B cell (primary cell): ENCODE results near the gene NWD2. TPM values are rescaled to one million over a fixed set of nuclear protein-coding genes. Genes with fewer than 3 reads are reported as not detected.

ENCODE experiments used
- ATAC-seq: fragments of 200-7000 bp; cut with Tn5 transposase; one replicate; pipeline ENCODE4 v1.10.0; 2021; ENCODE audit warnings: low read depth, mild to moderate bottlenecking, moderate number of reproducible peaks, moderate library complexity
- CTCF ChIA-PET: fragments of 350-600 bp; sonication (Branson Sonifier 250); formaldehyde crosslinking; loops from one replicate; lab custom pipeline; 2021; ENCODE audit warnings: antibody characterized with exemption, inconsistent platforms; lab: Charles Lee
- POLR2A ChIA-PET: fragments of 350-600 bp; sonication (Branson Sonifier 250); formaldehyde crosslinking; loops from one replicate; lab custom pipeline; 2021; ENCODE audit warnings: antibody characterized with exemption; lab: Charles Lee
- DNase-seq: peaks from one replicate; pipeline ENCODE4 v3.0.0; 2013
- H2AFZ ChIP-seq: 2 replicates; pipeline ENCODE4 v1.6.1; 2012; ENCODE audit warnings: mild to moderate bottlenecking, low read depth, low read length; ENCODE audit not compliant: insufficient read depth, poor library complexity, severe bottlenecking
- H3K27ac ChIP-seq, 2 donors: 1 replicate in 1 of 2; 2 replicates in 1 of 2; pipeline ENCODE4 v1.5.1; 2012 to 2013; ENCODE audit warnings: low read length in 2 of 2, mild to moderate bottlenecking in 2 of 2, moderate library complexity in 1 of 2
- H3K27me3 ChIP-seq, 4 experiments: fragments of 200-600 bp in 1 of 4; sonication (generic) in 1 of 4; replicated peaks in 1 of 4; 1 replicate in 2 of 4; 2 replicates in 2 of 4; pipeline versions ENCODE4 v1.6.1 to v1.7.0; 2013 to 2016; ENCODE audit warnings: low read length in 3 of 4, mild to moderate bottlenecking in 2 of 4, mixed read lengths in 1 of 4, moderate library complexity in 1 of 4; ENCODE audit not compliant: insufficient read depth in 4 of 4, control insufficient read depth in 3 of 4; ENCODE audit errors: control extremely low read depth in 1 of 4
- H3K36me3 ChIP-seq, 2 experiments: replicated peaks in 1 of 2; 1 replicate in 1 of 2; 2 replicates in 1 of 2; pipeline versions ENCODE4 v1.6.1 to v1.7.1; 2013; ENCODE audit warnings: low read length in 1 of 2; ENCODE audit not compliant: insufficient read depth in 2 of 2, control insufficient read depth in 1 of 2; ENCODE audit errors: control extremely low read depth in 1 of 2, extremely low read depth in 1 of 2
- H3K4me1 ChIP-seq, 2 donors: fragments of 200-600 bp in 1 of 2; sonication (generic) in 1 of 2; 1 replicate in 1 of 2; 2 replicates in 1 of 2; pipeline versions ENCODE4 v1.5.1 to v1.6.1; 2013 to 2017; ENCODE audit warnings: low read length in 2 of 2; ENCODE audit not compliant: control insufficient read depth in 2 of 2, insufficient read depth in 2 of 2
- H3K4me2 ChIP-seq: replicated peaks from 2 replicates; pipeline ENCODE3; 2012; ENCODE audit warnings: mild to moderate bottlenecking, low read depth, low read length; ENCODE audit not compliant: poor library complexity, severe bottlenecking
- H3K4me3 ChIP-seq, 5 experiments: fragments of 200-600 bp in 1 of 5; sonication (generic) in 1 of 5; 1 replicate in 3 of 5; 2 replicates in 2 of 5; pipeline versions ENCODE4 v1.5.1 to v1.7.0; 2011 to 2016; ENCODE audit warnings: low read length in 4 of 5, mild to moderate bottlenecking in 4 of 5, low read depth in 2 of 5, control low read depth in 1 of 5, moderate library complexity in 1 of 5; ENCODE audit not compliant: insufficient read depth in 1 of 5; ENCODE audit errors: control extremely low read depth in 1 of 5, extremely low read depth in 1 of 5
- H3K79me2 ChIP-seq: fragments of 200-600 bp; sonication (generic); one replicate; pipeline ENCODE4 v1.6.0; 2016; ENCODE audit warnings: low read length; ENCODE audit not compliant: control insufficient read depth, insufficient read depth
- H3K9ac ChIP-seq: fragments of 200-600 bp; sonication (generic); 2 replicates; pipeline ENCODE4 v1.6.1; 2017; ENCODE audit warnings: mild to moderate bottlenecking, low read length, moderate library complexity
- H3K9me3 ChIP-seq, 3 donors: one replicate each; pipeline versions ENCODE4 v1.6.1 to v1.7.1; 2013; ENCODE audit warnings: low read length in 2 of 3; ENCODE audit not compliant: control insufficient read depth in 2 of 3, insufficient read depth in 1 of 3; ENCODE audit errors: control extremely low read depth in 1 of 3
- H4K20me1 ChIP-seq: 2 replicates; pipeline ENCODE4 v1.6.0; 2012; ENCODE audit warnings: mild to moderate bottlenecking, low read length; ENCODE audit not compliant: insufficient read depth, control insufficient read depth, poor library complexity, severe bottlenecking
- H3K27ac Mint-ChIP-seq: one replicate; pipeline ENCODE4 v1.8.0; 2021; ENCODE audit warnings: mixed read lengths
- H3K27me3 Mint-ChIP-seq: one replicate; pipeline ENCODE4 v1.8.0; 2021; ENCODE audit warnings: mixed read lengths
- H3K4me1 Mint-ChIP-seq: one replicate; pipeline ENCODE4 v1.8.0; 2021; ENCODE audit warnings: mixed read lengths
- H3K4me3 Mint-ChIP-seq: one replicate; pipeline ENCODE4 v1.8.0; 2021; ENCODE audit warnings: mixed read lengths
- H3K9me3 Mint-ChIP-seq: one replicate; pipeline ENCODE4 v1.8.0; 2022; ENCODE audit warnings: mixed read lengths; ENCODE audit not compliant: insufficient read depth
- CTCF ChIP-seq: fragments of 200-600 bp; IDR thresholded peaks from one replicate; pipeline ENCODE4 v1.8.0; 2022; ENCODE audit warnings: antibody characterized with exemption, mild to moderate bottlenecking
- EZH2 ChIP-seq: IDR thresholded peaks from 2 replicates; pipeline ENCODE4 v1.6.1; 2012; ENCODE audit warnings: borderline replicate concordance, low read depth, mild to moderate bottlenecking, moderate library complexity, low read length; ENCODE audit not compliant: insufficient read depth, poor library complexity, severe bottlenecking
- WGBS: methylation state at CpG from one replicate; pipeline ENCODE4 v1.1.5; 2013; ENCODE audit warnings: missing lambda C conversion rate; ENCODE audit not compliant: insufficient coverage; 5-methylcytosine and 5-hydroxymethylcytosine counted together
- intact Hi-C: fragments of 100-400 bp; cut with micrococcal nuclease; formaldehyde crosslinking; loops from one replicate; pipeline ENCODE4 v1.10.0; 2022
- polyA plus RNA-seq: library from polyadenylated mRNA; depleted of rRNA; stranded (reverse); fragments of >200 nt; gene quantifications from 2 replicates; pipeline ENCODE4 v1.2.3, GENCODE V29; 2012
- total RNA-seq, 2 donors: library from RNA; stranded (reverse); fragments of 120-200 nt in 1 of 2; gene quantifications; 1 replicate in 1 of 2; 2 replicates in 1 of 2; pipeline versions ENCODE4 v1.2.3 to v1.2.4, GENCODE V29; 2013 to 2022

The NWD2 gene
- total and polyA plus RNA-seq, 2 donors (not counting 1 experiment from before 2014, with no cell fraction given): not detected

- H3K4me3 Mint-ChIP-seq: no peak overlapping the region
- CTCF ChIA-PET: interaction anchor here (1.4 to 2.0 kb wide), 3 partner anchors 8 to 16 kb away, joined by 4 to 11 read pairs (median 8); no protein-coding TSS in a partner anchor
- H3K9me3 Mint-ChIP-seq: no peaks in the 10 kb centered on the region
- no peak for ATAC-seq
- H3K27ac Mint-ChIP-seq: no peak overlapping the region
- no peak overlapping the region for H2AFZ ChIP-seq
- H3K36me3 ChIP-seq: no peaks in the 10 kb centered on the region
- no peaks in the 10 kb centered on the region for H4K20me1 ChIP-seq
- H3K27ac ChIP-seq: no peak overlapping the region
- no peak overlapping the region for H3K9ac ChIP-seq
- H3K4me1 ChIP-seq: no peaks in the 10 kb centered on the region
- no peaks in the 10 kb centered on the region for H3K79me2 ChIP-seq
- WGBS: 100% methylated on average over 1 of the region's 7 CpGs
- no peak overlapping the region for H3K4me3 ChIP-seq
- intact Hi-C loops: no loop called here
- no peak for DNase-seq
- H3K27me3 ChIP-seq: no peaks in the 10 kb centered on the region
- no peaks in the 10 kb centered on the region for H3K9me3 ChIP-seq
- H3K4me1 Mint-ChIP-seq: no peaks in the 10 kb centered on the region
- H3K4me2 ChIP-seq: no peak overlapping the region
- POLR2A ChIA-PET: no interaction called here
- H3K27me3 Mint-ChIP-seq: peaks cover 7% of the 10 kb centered on the region
- TF ChIP-seq EZH2 (no peak), CTCF (no peak)
Observed at GRCh38 chr4:37389366-37389765, 144.8 kb downstream of the NWD2 start.

GRCh38 chr4:37389967-37390580 lies 145.5 kb downstream of the NWD2 start:
- Histone ChIP-seq H3K9me3 (no peaks in the 10 kb centered on the region), H3K27me3 (no peaks in the 10 kb centered on the region), H3K27ac (no peak overlapping the region), H3K9ac (no peak overlapping the region), H3K36me3 (no peaks in the 10 kb centered on the region), H3K4me2 (no peak overlapping the region), H3K4me1 (no peaks in the 10 kb centered on the region), H3K79me2 (no peaks in the 10 kb centered on the region), H4K20me1 (no peaks in the 10 kb centered on the region), H2AFZ (peak overlapping the region; percentile 22), H3K4me3 (no peak overlapping the region)
- ATAC-seq (no peak), DNase-seq (peak; percentile 46)
- Mint-ChIP-seq H3K9me3 (no peaks in the 10 kb centered on the region), H3K4me3 (no peak overlapping the region), H3K27ac (no peak overlapping the region), H3K27me3 (peaks cover 7% of the 10 kb centered on the region), H3K4me1 (no peaks in the 10 kb centered on the region)
- peak; percentile 77 for TF ChIP-seq CTCF
- TF ChIP-seq EZH2: no peak
- POLR2A ChIA-PET: no interaction called here
- intact Hi-C loops: no loop called here
- 71% methylated on average over 1 of the region's 7 CpGs for WGBS
- CTCF ChIA-PET: interaction anchor here (1.4 to 2.0 kb wide), 3 partner anchors 9 to 17 kb away, joined by 4 to 11 read pairs (median 8); no protein-coding TSS in a partner anchor
